K562 (cell line): ENCODE data around the gene CD69. TPM values are rescaled to one million over a fixed set of nuclear protein-coding genes. Genes with fewer than 3 reads are reported as not detected.

Experiments used
- AFF1 ChIP-seq, 2 experiments: fragments of 450-650 bp; IDR thresholded peaks; 2 replicates each; pipeline ENCODE4 v1.6.1; 2018; ENCODE audit warnings: mild to moderate bottlenecking in 2 of 2, low read depth in 1 of 2; ENCODE audit not compliant: partially characterized antibody in 2 of 2
- CBFB ChIP-seq: sonication (generic); formaldehyde crosslinking; IDR thresholded peaks from 2 replicates; pipeline ENCODE4 v1.4.0; 2020; ENCODE audit warnings: mild to moderate bottlenecking, missing genetic modification reagents
- CBX2 ChIP-seq: fragments of 200-600 bp; sonication (generic); IDR thresholded peaks from one replicate; pipeline ENCODE4 v1.6.1; 2012; ENCODE audit warnings: mild to moderate bottlenecking, low read length, inconsistent platforms; ENCODE audit not compliant: insufficient read depth, poor library complexity, severe bottlenecking
- ETS2 ChIP-seq: IDR thresholded peaks from 2 replicates; pipeline ENCODE4 v1.6.1; 2016; ENCODE audit warnings: borderline replicate concordance, missing genetic modification characterization, mild to moderate bottlenecking, moderate library complexity, missing compliant biosample characterization; ENCODE audit not compliant: poor library complexity, severe bottlenecking
- FOXJ3 ChIP-seq: sonication (generic); formaldehyde crosslinking; IDR thresholded peaks from 2 replicates; pipeline ENCODE4 v1.4.0; 2020; ENCODE audit warnings: mild to moderate bottlenecking, missing genetic modification reagents
- FOXK2 ChIP-seq, 2 experiments: fragments of 450-650 bp; IDR thresholded peaks in 1 of 2; conservative IDR thresholded peaks in 1 of 2; 2 replicates each; pipeline ENCODE4 v1.6.1; 2016; ENCODE audit warnings: low read depth in 2 of 2, mild to moderate bottlenecking in 1 of 2
- JUND ChIP-seq, 2 experiments: IDR thresholded peaks; 2 replicates in 1 of 2; 3 replicates in 1 of 2; pipeline ENCODE4 v1.6.1; 2011; ENCODE audit warnings: borderline replicate concordance in 2 of 2, low read depth in 2 of 2, low read length in 2 of 2, improper control_type of control experiment in 1 of 2, missing biosample characterization in 1 of 2, missing genetic modification characterization in 1 of 2, missing genetic modification reagents in 1 of 2
- MAFG ChIP-seq: fragments of 450-650 bp; conservative IDR thresholded peaks from 2 replicates; pipeline ENCODE4 v1.6.1; 2016; ENCODE audit warnings: missing genetic modification characterization, missing compliant biosample characterization
- NONO ChIP-seq, 2 experiments: fragments of 200-400 bp in 1 of 2; fragments of 450-650 bp in 1 of 2; formaldehyde crosslinking in 1 of 2; IDR thresholded peaks; 2 replicates each; pipeline ENCODE4 v1.6.1; 2017; ENCODE audit warnings: low read depth in 2 of 2, mild to moderate bottlenecking in 2 of 2, moderate library complexity in 2 of 2, low read length in 1 of 2
- POLR2A ChIP-seq: fragments of 450-650 bp; conservative IDR thresholded peaks from 2 replicates; pipeline ENCODE4 v1.6.1; 2016
- POLR2G ChIP-seq: fragments of 200-400 bp; formaldehyde crosslinking; IDR thresholded peaks from 2 replicates; pipeline ENCODE4 v1.6.1; 2017; ENCODE audit warnings: low read depth, mild to moderate bottlenecking, antibody characterized with exemption, low read length, moderate library complexity
- SRSF7 ChIP-seq: fragments of 200-400 bp; formaldehyde crosslinking; optimal IDR thresholded peaks from 2 replicates; pipeline ENCODE3; 2017; ENCODE audit warnings: mild to moderate bottlenecking, low read depth, low read length
- SUPT5H ChIP-seq: fragments of 450-650 bp; IDR thresholded peaks from 2 replicates; pipeline ENCODE4 v1.6.1; 2016
- ZNF134 ChIP-seq: fragments of 250-450 bp; sonication (Bioruptor Pico); conservative IDR thresholded peaks from 2 replicates; pipeline ENCODE4 v1.4.0; 2020
- ZNF217 ChIP-seq: sonication (generic); formaldehyde crosslinking; IDR thresholded peaks from 2 replicates; pipeline ENCODE4 v1.8.0; 2022; ENCODE audit warnings: mild to moderate bottlenecking, missing genetic modification reagents
- ZNF696 ChIP-seq: fragments of 250-450 bp; sonication (Bioruptor Pico); conservative IDR thresholded peaks from 2 replicates; pipeline ENCODE4 v1.4.0; 2020; ENCODE audit warnings: mild to moderate bottlenecking, moderate library complexity
- ZNF740 ChIP-seq, 3 experiments: fragments of 200-800 bp in 1 of 3; sonication (Bioruptor generic) in 1 of 3; sonication (generic) in 1 of 3; formaldehyde crosslinking in 1 of 3; IDR thresholded peaks; 2 replicates each; pipeline versions ENCODE4 v1.6.1 to v1.8.0; 2016 to 2022; ENCODE audit warnings: mild to moderate bottlenecking in 2 of 3, missing compliant biosample characterization in 2 of 3, missing genetic modification characterization in 2 of 3, missing genetic modification reagents in 1 of 3
- polyA plus RNA-seq, 8 experiments: library from polyadenylated mRNA; depleted of rRNA in 4 of 8; stranded (reverse) in 5 of 8; unstranded in 3 of 8; fragments of >200 nt; fragmentation: Nextera tagmentation in 2 of 8; fragmentation: Illumina TruSeq in 1 of 8; extraction: Ambion mirVana in 2 of 8; extraction: Trizol in 1 of 8; gene quantifications; 2 replicates each; pipeline versions ENCODE4 v1.2.1 to v1.2.3, GENCODE V29; 2011 to 2014; ENCODE audit warnings: inconsistent platforms in 1 of 8, missing spikeins in 1 of 8
- total RNA-seq, 7 experiments: library from RNA; depleted of rRNA in 6 of 7; stranded (reverse); fragments of >200 nt in 6 of 7; fragmentation: Illumina TruSeq in 2 of 7; extraction: Trizol in 2 of 7; gene quantifications; 2 replicates each; pipeline versions ENCODE4 v1.2.1 to v1.2.3, GENCODE V29; 2011 to 2021; ENCODE audit warnings: low replicate concordance in 1 of 7
- TF ChIP-seq, protein P1 (sequence below): fragments of 450-650 bp; IDR thresholded peaks from 2 replicates; pipeline ENCODE4 v1.6.1; 2016; ENCODE audit warnings: low read depth, mild to moderate bottlenecking, moderate library complexity
- TF ChIP-seq, protein P2 (sequence below), 2 experiments: fragments of 450-650 bp in 1 of 2; sonication (generic) in 1 of 2; formaldehyde crosslinking in 1 of 2; IDR thresholded peaks in 1 of 2; conservative IDR thresholded peaks in 1 of 2; 2 replicates each; pipeline versions ENCODE4 v1.6.1 to v1.8.1; 2016 to 2023; ENCODE audit warnings: mild to moderate bottlenecking in 2 of 2, moderate library complexity in 2 of 2, inconsistent platforms in 1 of 2, missing genetic modification reagents in 1 of 2

Gene CD69
- total and polyA plus RNA-seq, 9 of the 15 experiments (the other 6 are each of a cell fraction or from before 2014, with no cell fraction given): 11.7 to 243 (median 54.4) TPM

DNA sequence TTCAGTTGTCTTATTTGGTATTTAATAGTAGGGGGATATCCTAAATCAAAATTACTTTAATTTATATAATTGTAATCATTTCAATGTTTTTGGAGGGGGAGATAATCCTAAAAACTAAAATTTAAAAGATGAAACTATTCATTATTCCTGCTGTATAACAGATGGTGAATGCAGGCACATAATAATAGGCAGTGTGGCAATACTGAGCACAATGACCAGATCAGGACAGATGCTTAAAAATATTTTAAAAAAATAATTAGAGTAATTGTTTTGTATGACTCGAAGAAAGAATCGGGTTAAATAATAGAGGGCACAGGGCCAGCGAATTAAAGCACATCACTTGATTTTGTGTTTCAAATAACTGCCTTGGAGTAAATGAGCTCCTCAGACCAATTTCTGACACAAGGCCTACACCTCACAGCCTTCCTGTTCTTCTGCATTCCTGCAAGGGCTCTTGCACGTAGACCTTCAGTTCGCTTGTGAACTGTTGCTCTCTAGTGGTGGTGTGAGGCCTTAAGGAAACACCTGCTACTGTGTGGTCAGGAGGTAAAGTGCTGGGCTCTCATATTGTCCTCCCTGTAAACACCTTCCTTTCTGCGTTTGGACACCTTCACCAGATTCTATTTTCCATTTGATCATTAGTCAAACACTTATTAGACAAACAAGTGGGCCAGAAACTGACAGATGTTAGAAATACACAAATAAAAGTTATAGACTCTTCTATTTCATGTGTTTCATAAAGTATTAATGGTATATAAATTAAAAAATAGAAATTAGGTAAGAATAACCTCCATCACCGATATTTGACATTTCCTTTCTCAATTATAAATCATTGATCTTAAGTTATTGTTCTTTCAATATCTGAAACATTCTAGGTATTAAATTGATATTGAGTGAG is 37.3 kb upstream of the CD69 start (continued):
- TF ChIP-seq AFF1 (IDR thresholded peaks at IDR 0.05; ENCODE audit: low read depth in 1 of 2, partially characterized antibody in 2 of 2) (no peak), FOXK2 (conservative IDR thresholded peaks at IDR 0.05 in 1 of 2, IDR thresholded peaks at IDR 0.05 in 1 of 2; ENCODE audit: low read depth in 2 of 2) (peak; percentile 20 to 33; a peak in 1 of 4 replicates), JUND (IDR thresholded peaks at IDR 0.05; ENCODE audit: borderline replicate concordance, low read depth, low read length) (no peak), JUND (tag; IDR thresholded peaks at IDR 0.05; ENCODE audit: borderline replicate concordance, low read depth, low read length) (no peak; the same call in 2 of the 3 replicates), NONO (IDR thresholded peaks at IDR 0.05; ENCODE audit: low read depth in 2 of 2, low read length in 1 of 2) (no peak), POLR2G (no peak), SRSF7 (no peak), FOXJ3 (CRISPR knock-in tag) (no peak), POLR2A (no peak), SUPT5H (no peak), CBX2 (no peak), ZNF217 (CRISPR knock-in tag) (no peak), MAFG (tag) (no peak), ETS2 (tag) (no peak), CBFB (no peak), ZNF696 (CRISPR knock-in tag) (no peak), ZNF740 (CRISPR knock-in tag; IDR thresholded peaks at IDR 0.05) (no peak), ZNF740 (tag; IDR thresholded peaks at IDR 0.05) (no peak), ZNF134 (CRISPR knock-in tag) (no peak)
- TF ChIP-seq, protein P1, sequence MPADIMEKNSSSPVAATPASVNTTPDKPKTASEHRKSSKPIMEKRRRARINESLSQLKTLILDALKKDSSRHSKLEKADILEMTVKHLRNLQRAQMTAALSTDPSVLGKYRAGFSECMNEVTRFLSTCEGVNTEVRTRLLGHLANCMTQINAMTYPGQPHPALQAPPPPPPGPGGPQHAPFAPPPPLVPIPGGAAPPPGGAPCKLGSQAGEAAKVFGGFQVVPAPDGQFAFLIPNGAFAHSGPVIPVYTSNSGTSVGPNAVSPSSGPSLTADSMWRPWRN: no peak
- TF ChIP-seq, protein P2, sequence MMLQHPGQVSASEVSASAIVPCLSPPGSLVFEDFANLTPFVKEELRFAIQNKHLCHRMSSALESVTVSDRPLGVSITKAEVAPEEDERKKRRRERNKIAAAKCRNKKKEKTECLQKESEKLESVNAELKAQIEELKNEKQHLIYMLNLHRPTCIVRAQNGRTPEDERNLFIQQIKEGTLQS (IDR thresholded peaks at IDR 0.05): no peak
- TF ChIP-seq, protein P2 (CRISPR knock-in tag; conservative IDR thresholded peaks at IDR 0.05): no peak
